ENCODE data around the gene SETD6. TPM values are rescaled to one million over a fixed set of nuclear protein-coding genes. Genes with fewer than 3 reads are reported as not detected.
A peak's percentile ranks its signal among the peaks of the same experiment; 100 is the strongest.

SETD6 gene
- total and polyA plus RNA-seq, 2 of the 13 experiments (the other 11 are each of a cell fraction or from before 2014, with no cell fraction given) = 24.0 to 25.7 TPM

- peak; percentile 33; the same call in 1 of the 2 replicates for TF ChIP-seq ZNF574 (CRISPR knock-in tag; IDR thresholded peaks at IDR 0.05)
- TF ChIP-seq SALL2 (CRISPR knock-in tag; IDR thresholded peaks at IDR 0.05) = peak; percentile 71; the same call in 1 of the 2 replicates
- peak; percentile 6 for TF ChIP-seq ZFP36 (IDR thresholded peaks at IDR 0.05; ENCODE audit: borderline replicate concordance, low read depth, low read length, partially characterized antibody)
- peak; percentile 26; the same call in 1 of the 2 replicates for TF ChIP-seq ZFX (CRISPR knock-in tag; IDR thresholded peaks at IDR 0.05; ENCODE audit: low read depth)
- TF ChIP-seq SP4 (CRISPR knock-in tag; IDR thresholded peaks at IDR 0.05) = peak; percentile 26; the same call in 1 of the 2 replicates
- peak; percentile 46; the same call in 1 of the 2 replicates for TF ChIP-seq ZGPAT (CRISPR knock-in tag; IDR thresholded peaks at IDR 0.05)
- TF ChIP-seq JUND (CRISPR knock-in tag; IDR thresholded peaks at IDR 0.05) = no peak
- no peak for TF ChIP-seq HNF4G (IDR thresholded peaks at IDR 0.05; ENCODE audit: borderline replicate concordance, low read depth, low read length)
- TF ChIP-seq HNF4G (CRISPR knock-in tag; IDR thresholded peaks at IDR 0.05; ENCODE audit: borderline replicate concordance, low read depth) = no peak
- TF ChIP-seq SMYD3 (CRISPR knock-in tag; IDR thresholded peaks at IDR 0.05) = no peak
- no peak for TF ChIP-seq TIGD3 (CRISPR knock-in tag; IDR thresholded peaks at IDR 0.05; ENCODE audit: borderline replicate concordance)
- no peak for TF ChIP-seq ZNF800 (CRISPR knock-in tag; IDR thresholded peaks at IDR 0.05)
- no peak for TF ChIP-seq ELF1 (CRISPR knock-in tag; IDR thresholded peaks at IDR 0.05)
- no peak for TF ChIP-seq FOXA1 (IDR thresholded peaks at IDR 0.05)
- no peak for TF ChIP-seq FOXA1 (CRISPR knock-in tag; IDR thresholded peaks at IDR 0.05)
- peak; percentile 31; the same call in 1 of the 2 replicates for TF ChIP-seq ZMYM4 (CRISPR knock-in tag; IDR thresholded peaks at IDR 0.05)
- 0 out of 2 replicates have a peak, but pooled peaks have one; percentile 21 for TF ChIP-seq SP2 (CRISPR knock-in tag; IDR thresholded peaks at IDR 0.05)
- no peak for TF ChIP-seq ZBTB34 (CRISPR knock-in tag; IDR thresholded peaks at IDR 0.05)
- TF ChIP-seq MIER3 (CRISPR knock-in tag; IDR thresholded peaks at IDR 0.05; ENCODE audit: borderline replicate concordance) = peak; percentile 74; the same call in 1 of the 2 replicates
- TF ChIP-seq NR2F2 (IDR thresholded peaks at IDR 0.05; ENCODE audit: borderline replicate concordance, low read depth) = no peak
- peak; percentile 86 for TF ChIP-seq XRCC5 (optimal IDR thresholded peaks at IDR 0.05; ENCODE audit: low read length)
These were observed 27.6 kb upstream of the SETD6 start (continued) for GRCh38 chr16:58487566-58488351.

Data from HepG2 (cell line).